Activated B cell treated with CpG ODN at 0.5 μM for 24 hours (primary cell): ENCODE data around the gene CYB561D1. TPM values are rescaled to one million over a fixed set of nuclear protein-coding genes. Genes with fewer than 3 reads are reported as not detected.

Source experiments
- ATAC-seq: fragments of 200-7000 bp; cut with Tn5 transposase; one replicate; pipeline ENCODE4 v1.10.0; 2021; ENCODE audit warnings: low read depth, mild to moderate bottlenecking, moderate library complexity
- CTCF ChIA-PET: fragments of 350-600 bp; sonication (Branson Sonifier 250); formaldehyde crosslinking; loops from one replicate; lab custom pipeline; 2021; ENCODE audit warnings: antibody characterized with exemption; lab: Charles Lee
- POLR2A ChIA-PET: fragments of 350-600 bp; sonication (Branson Sonifier 250); formaldehyde crosslinking; loops from one replicate; lab custom pipeline; 2021; ENCODE audit warnings: antibody characterized with exemption; lab: Charles Lee
- DNase-seq: peaks from one replicate; pipeline ENCODE4 v3.0.0; 2022
- H3K27ac Mint-ChIP-seq: one replicate; pipeline ENCODE4 v1.8.0; 2020; ENCODE audit warnings: mixed read lengths
- H3K27me3 Mint-ChIP-seq: one replicate; pipeline ENCODE4 v1.8.0; 2021; ENCODE audit warnings: mixed read lengths
- H3K36me3 Mint-ChIP-seq: one replicate; pipeline ENCODE4 v1.8.0; 2021; ENCODE audit warnings: low read depth, mixed read lengths
- H3K4me1 Mint-ChIP-seq: one replicate; pipeline ENCODE4 v1.8.0; 2021; ENCODE audit warnings: mixed read lengths
- H3K4me3 Mint-ChIP-seq: one replicate; pipeline ENCODE4 v1.8.0; 2020; ENCODE audit warnings: mild to moderate bottlenecking, mixed read lengths
- H3K9me3 Mint-ChIP-seq: one replicate; pipeline ENCODE4 v1.8.0; 2020; ENCODE audit warnings: mixed read lengths
- CTCF ChIP-seq: fragments of 200-600 bp; IDR thresholded peaks from one replicate; pipeline ENCODE4 v1.8.0; 2022; ENCODE audit warnings: antibody characterized with exemption, mild to moderate bottlenecking
- intact Hi-C: fragments of 100-400 bp; cut with micrococcal nuclease; formaldehyde crosslinking; loops from one replicate; pipeline ENCODE4 v1.15.1; 2024
- total RNA-seq: library from RNA; stranded (reverse); gene quantifications from 2 replicates; pipeline ENCODE4 v1.2.3, GENCODE V29; 2022

The CYB561D1 gene
- total RNA-seq, 1 donor from 2014 or later = 18.1 TPM

GRCh38 chr1:109479901-109480300, 14.0 kb upstream of the CYB561D1 start:
- no peak for TF ChIP-seq CTCF
- H3K27me3 Mint-ChIP-seq = peaks cover 40% of the 10 kb centered on the region
- no peak overlapping the region for H3K4me3 Mint-ChIP-seq
- H3K27ac Mint-ChIP-seq = no peak overlapping the region
- POLR2A ChIA-PET = interaction anchor here (0.6 kb wide), 1 partner anchor 55 kb away, joined by 3 read pairs; no protein-coding TSS in a partner anchor
- ATAC-seq = no peak
- CTCF ChIA-PET = no interaction called here
- peaks cover 20% of the 10 kb centered on the region for H3K4me1 Mint-ChIP-seq
- H3K9me3 Mint-ChIP-seq = no peaks in the 10 kb centered on the region
- no peak for DNase-seq
- H3K36me3 Mint-ChIP-seq = peaks cover 7% of the 10 kb centered on the region
- intact Hi-C loops = loop anchor here (5.0 kb wide), 1 partner anchor 198 kb away; the partner anchor contains the start of gene PSRC1

DNA sequence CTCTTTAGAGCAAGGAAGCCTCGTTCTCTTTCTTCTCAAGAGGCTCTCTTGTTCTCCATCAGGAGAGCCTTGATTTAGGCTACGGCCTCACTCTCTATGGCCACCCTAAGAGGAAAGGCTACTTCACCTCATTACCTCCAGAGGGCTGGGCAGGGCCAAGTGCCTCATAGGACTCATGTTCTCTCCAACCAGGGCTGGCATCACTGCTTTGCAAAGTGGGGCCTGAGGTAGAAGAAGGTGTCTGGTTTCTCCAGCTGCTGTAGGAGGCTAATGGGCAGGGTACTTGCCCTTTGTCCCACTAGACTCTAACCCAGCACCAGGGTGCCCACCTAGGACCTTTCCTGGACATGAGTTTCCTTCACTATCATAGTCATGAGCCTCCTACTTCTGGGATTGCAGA, 12.2 kb upstream of the CYB561D1 start:
- H3K27me3 Mint-ChIP-seq = peaks cover 26% of the 10 kb centered on the region
- ChIA-PET CTCF (interaction anchor here (0.9 to 4.6 kb wide), 2 partner anchors 9 to 12 kb away, joined by 3 to 31 read pairs; partner anchors contain the start of gene CYB561D1), POLR2A (no interaction called here)
- peaks cover 10% of the 10 kb centered on the region for H3K36me3 Mint-ChIP-seq
- DNase-seq (no peak), ATAC-seq (no peak)
- H3K27ac Mint-ChIP-seq = no peak overlapping the region
- H3K9me3 Mint-ChIP-seq = no peaks in the 10 kb centered on the region
- intact Hi-C loops = loop anchor here (5.0 kb wide), 1 partner anchor 199 kb away; the partner anchor contains the start of gene PSRC1
- H3K4me3 Mint-ChIP-seq = no peak overlapping the region
- H3K4me1 Mint-ChIP-seq = peaks cover 27% of the 10 kb centered on the region
- no peak for TF ChIP-seq CTCF

DNA sequence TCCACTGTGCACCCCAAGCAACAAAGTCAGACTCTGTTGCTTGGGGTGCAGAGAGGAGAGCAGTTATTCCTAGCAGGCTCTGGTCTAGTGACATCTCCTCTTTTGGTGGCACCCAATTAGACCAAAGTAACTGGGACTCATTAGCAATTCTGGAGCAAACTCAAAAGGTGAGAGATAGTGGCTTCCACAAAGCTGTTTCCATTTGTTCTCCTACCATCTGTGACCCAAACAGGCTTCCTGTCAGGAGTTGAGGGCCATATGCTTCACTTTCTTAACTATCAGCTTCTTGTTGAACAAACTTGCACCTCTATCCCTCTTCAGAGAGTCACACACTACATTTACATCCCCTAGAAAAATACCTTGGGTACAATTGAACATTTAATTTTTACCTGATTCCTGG, 11.7 kb upstream of the CYB561D1 start:
- no peak for TF ChIP-seq CTCF
- Mint-ChIP-seq H3K36me3 (peaks cover 10% of the 10 kb centered on the region), H3K27ac (no peak overlapping the region), H3K9me3 (no peaks in the 10 kb centered on the region), H3K4me3 (peak overlapping the region; percentile 38), H3K4me1 (peaks cover 27% of the 10 kb centered on the region), H3K27me3 (peaks cover 24% of the 10 kb centered on the region)
- DNase-seq (no peak), ATAC-seq (no peak)
- POLR2A ChIA-PET = interaction anchor here (0.6 to 2.5 kb wide), 4 partner anchors 26 to 268 kb away, joined by 8 to 34 read pairs (median 14); partner anchors contain the start of genes GNAI3, PSMA5 and SARS1
- intact Hi-C loops = loop anchor here (5.0 kb wide), 1 partner anchor 200 kb away; the partner anchor contains the start of gene PSRC1
- CTCF ChIA-PET = interaction anchor here (0.9 to 4.6 kb wide), 4 partner anchors 8 to 55 kb away, joined by 3 to 31 read pairs (median 8); partner anchors contain the start of gene CYB561D1

DNA sequence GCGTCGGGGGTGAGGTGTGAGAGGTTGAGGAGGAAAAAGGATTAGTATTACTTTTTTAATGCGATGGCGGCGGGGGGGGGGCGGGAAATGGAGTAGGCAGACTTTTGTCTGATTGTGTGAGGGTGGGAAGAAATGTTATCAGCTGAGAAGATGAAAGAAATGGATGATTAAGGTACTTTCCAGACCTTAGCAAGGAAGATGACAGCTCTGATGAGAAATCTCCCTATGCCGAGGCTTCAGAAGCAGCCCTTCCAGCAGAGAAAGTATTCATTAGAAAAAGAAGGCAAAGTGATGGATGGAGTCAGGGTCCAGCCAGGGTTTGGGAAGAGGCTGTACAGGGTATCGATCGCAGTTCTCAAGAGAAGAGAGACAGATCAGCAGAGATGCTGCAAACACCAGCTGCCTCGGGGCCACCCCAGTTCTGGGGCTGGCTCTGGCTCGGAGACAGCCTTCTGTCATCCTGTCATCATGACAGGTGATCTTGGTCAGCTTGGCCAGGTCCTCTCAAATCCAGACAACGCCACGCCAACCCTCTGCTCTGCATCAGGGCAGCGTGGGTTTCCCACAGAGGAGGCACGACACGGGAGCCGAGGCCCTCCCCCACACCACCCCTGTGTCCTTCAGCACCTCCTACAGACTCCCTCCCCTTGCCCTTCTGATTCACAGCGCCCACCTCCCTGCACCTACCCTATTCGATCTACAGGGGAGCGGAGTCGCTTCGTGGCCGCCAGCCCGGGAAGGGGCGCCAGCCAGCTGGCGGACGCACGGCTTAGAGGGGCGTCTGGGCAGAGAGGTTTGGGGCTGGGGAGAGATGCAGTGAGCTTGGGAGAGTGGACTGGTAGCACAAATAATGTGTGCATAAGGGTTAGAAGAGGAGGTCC, 10.9 kb upstream of the CYB561D1 start:
- Mint-ChIP-seq H3K27ac (peak overlapping the region; percentile 79), H3K27me3 (peaks cover 24% of the 10 kb centered on the region), H3K4me3 (peak overlapping the region; percentile 94), H3K9me3 (no peaks in the 10 kb centered on the region), H3K36me3 (peaks cover 16% of the 10 kb centered on the region), H3K4me1 (peaks cover 27% of the 10 kb centered on the region)
- ChIA-PET CTCF (interaction anchor here (0.7 to 4.6 kb wide), 8 partner anchors 10 to 205 kb away, joined by 3 to 31 read pairs (median 4); partner anchors contain the start of genes CYB561D1, GNAI3 and PSMA5), POLR2A (interaction anchor here (0.6 to 2.5 kb wide), 20 partner anchors 10 to 791 kb away, joined by 3 to 34 read pairs (median 4); partner anchors contain the start of genes AMIGO1, AMPD2, CYB561D1 and GNAI3)
- DNase-seq (peak; percentile 52), ATAC-seq (peak; percentile 43)
- TF ChIP-seq CTCF = no peak
- intact Hi-C loops = loop anchor here (1.0 to 5.0 kb wide), 5 partner anchors 11 to 501 kb away; partner anchors contain the start of genes AHCYL1, CYB561D1, GNAI3 and PSMA5
